Bone marrow (tissue), 2 donors: ENCODE results near the gene CCDC197.

Source experiments
- DNase-seq, 2 donors: peaks; one replicate each; lab custom pipeline; 2025; lab: John Stamatoyannopoulos, UW

Gene CCDC197

GRCh38 chr14:94025720-94026119, 28.6 kb downstream of the CCDC197 start:
- DNase-seq, result no peak

DNA sequence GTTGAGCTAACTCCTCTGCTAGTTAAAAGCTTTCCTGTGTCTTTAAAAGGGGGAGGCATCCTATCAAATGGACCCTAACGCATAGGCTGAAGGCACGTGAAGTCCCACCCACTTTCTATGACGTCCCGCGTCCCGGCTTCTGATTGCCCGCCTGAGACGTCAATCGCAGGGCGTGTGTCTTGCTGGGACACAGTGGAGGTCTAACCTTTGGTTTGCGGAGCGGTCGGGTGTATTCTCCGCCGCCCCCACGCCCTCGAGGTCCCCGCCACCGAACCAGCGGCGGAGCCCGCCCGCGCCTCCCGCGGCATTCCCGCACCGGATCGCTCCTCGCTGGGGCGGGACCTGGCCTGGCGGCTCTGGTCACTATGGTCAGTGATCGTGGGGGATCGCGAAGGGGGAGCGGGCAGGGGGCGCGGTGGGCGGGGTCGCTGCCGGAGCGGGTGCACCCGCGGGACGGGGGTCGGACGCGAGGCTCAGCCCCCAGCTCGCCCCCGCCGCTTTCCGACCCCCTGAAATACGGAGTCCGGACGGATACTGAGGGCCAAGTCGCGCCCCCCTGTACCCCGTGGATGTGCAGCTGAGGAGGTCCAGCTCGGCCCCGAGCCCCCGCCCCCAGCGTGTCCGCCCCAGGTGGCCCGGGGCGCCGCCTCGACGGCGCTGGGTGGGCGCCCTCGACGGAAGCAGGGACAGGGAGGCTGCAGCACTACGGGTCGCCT, 29.2 kb downstream of the CCDC197 start, which contains the start of gene OTUB2:
Gene OTUB2 (plus strand): TSS at position 168 of the 716 bp plus-strand sequence. CDS start 198 bp downstream, at position 366.
- peak; percentile 82 for DNase-seq

DNA sequence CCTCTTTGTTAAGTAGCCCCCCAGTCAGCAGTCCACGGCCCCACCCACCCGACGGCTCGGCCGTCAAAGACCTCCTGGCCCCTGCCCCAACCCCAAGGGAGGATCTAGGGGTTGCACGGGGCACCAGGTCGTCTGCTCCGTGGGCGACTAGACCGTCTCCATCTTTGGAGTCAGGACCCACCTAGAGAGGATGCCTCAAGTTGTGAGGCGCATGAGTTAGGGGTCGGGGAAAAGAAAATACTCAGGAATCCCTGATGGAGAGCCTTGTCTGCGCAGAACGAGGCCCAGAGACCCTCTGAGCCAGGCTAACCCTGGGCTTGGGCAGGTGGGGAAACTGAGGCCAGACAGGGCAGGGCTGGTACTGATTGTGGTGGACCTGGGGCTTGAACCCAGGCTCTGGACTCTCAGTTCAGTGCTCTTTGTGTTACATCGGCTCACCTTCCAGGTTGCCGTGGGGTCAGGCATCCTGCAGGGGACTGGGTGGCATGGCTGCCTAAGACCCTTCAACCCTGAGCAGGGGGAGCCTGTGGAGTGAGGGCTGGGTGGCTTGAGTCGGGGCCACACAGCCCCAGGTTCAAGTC, 29.9 kb downstream of the CCDC197 start:
- DNase-seq, result no peak

DNA sequence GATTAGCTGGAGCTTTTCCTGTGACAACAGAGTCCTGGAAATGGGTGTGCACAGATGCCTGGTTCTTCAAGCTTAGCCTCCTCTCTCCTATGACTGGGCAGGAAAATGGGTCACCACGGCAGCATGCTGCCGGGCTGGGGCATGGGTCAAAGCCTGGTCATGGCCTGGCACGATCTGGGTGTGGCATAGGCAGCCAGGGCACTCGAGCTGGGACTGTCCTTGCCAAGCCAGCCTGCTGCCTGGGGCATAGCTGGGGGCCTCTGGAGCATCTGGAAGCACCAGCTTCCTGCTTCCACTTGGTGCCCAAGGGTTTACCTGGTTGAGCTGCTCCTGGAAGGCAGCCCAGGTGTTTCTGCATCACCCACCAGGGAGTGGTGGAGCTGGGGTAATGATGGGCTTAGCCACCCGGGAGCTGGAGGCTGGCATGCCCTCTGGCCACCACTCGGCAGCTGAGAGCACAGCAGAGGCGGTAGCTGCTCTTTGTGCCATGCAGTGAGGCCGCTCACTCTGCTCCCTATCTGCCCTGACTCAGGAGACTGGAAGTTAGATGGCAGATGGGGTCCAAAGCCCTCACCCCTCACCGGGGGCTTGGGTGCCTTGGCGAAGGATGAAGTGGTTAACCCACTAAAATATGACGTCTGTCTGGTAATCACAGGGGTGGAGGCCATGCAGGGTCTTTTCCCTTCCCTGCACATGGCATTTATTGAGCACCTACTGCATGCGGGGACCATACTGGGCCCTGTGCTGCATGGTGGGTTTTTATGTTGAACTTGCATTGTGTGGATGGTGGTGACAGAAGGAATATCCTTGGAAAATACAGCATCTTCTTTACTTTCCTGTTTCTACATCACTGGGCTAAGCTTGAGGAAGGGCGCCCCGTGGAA, 30.7 kb downstream of the CCDC197 start:
- no peak for DNase-seq

- DNase-seq, result no peak
Measured at GRCh38 chr14:94028450-94028826, 31.3 kb downstream of the CCDC197 start.

DNA sequence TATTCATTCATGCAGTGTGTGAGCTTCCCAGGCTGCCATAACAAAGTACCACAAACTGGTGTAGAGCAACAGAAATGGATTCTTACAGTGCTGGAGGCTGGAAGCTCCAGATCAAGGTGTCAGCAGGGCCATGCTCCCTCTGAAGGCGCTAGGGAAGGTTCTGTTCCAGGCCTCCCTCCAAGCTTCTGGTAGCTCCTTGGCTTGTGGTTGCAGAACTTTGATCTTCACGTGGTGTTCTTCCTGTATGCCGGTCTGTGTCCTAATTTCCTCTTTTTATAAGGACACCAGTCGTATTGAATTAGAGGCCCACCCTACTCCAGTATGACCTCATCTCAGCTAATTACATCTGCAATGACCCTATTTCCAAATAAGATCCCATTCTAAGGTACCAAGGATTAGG, 32.2 kb downstream of the CCDC197 start:
- DNase-seq, result no peak

DNA sequence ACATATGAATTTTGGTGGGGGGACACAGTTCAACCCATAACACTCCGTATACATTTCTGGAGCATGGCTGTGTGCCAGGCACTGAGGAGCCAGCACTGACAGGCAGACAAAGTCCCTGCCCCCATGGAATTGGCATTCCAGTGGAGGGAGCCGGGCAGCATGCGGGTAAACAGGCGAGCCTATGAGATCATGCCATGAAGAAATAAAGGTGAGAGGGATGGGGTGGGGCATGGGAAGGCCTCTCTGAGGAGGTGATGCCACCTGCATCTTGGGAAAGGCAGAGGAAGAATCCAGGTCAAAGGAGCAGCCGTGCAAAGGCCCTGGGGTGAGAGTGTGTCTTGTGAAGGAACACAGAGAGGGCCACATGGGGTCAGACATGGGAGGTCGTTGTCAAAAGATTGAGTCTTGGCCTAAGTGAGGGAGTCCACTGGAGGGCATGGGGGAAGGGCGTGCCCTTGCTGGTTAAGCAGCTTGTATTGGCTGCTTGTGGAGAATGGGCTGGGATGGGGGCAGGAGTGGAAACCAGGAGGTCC, 32.6 kb downstream of the CCDC197 start:
- DNase-seq, result no peak

GRCh38 chr14:94030571-94030970, 33.5 kb downstream of the CCDC197 start:
- DNase-seq, result no peak

DNA sequence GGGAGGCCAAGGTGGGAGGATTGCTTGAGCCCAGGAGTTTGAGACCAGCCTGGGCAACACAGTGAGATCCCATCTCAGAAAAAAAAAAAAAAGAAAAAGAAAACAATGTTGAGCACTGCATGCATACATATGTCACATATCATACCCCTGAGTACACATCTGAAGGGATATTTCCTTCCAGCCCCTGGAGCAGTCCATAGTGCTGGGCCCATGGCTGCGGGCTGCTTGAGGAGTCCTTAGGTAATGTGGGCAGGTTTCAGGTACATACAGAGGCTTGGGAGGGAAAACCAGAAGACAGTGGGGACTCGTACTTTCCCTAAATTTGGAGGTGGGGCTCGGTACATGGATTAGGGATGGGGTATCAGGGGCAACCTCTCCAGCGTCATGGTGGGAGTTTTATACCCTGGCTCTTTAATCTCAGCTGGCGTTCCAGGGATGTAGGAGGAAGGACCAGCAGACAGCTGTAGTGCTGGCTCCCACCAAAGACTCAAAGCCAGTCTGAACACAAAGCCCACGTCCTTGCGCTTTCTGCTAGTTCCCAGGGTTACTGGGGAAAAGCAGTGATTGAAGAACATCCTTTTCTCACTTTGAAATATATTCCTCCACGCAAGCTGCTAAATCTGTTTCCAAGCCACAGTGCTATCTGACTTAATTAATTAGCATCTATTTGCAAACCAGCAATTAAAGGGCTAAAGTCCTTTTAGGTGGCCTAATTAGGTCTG, 34.2 kb downstream of the CCDC197 start:
- DNase-seq, result no peak

- DNase-seq, result no peak
Measured at GRCh38 chr14:94031883-94032279, 34.8 kb downstream of the CCDC197 start.

GRCh38 chr14:94034886-94035285, 37.8 kb downstream of the CCDC197 start:
- DNase-seq, result no peak

DNA sequence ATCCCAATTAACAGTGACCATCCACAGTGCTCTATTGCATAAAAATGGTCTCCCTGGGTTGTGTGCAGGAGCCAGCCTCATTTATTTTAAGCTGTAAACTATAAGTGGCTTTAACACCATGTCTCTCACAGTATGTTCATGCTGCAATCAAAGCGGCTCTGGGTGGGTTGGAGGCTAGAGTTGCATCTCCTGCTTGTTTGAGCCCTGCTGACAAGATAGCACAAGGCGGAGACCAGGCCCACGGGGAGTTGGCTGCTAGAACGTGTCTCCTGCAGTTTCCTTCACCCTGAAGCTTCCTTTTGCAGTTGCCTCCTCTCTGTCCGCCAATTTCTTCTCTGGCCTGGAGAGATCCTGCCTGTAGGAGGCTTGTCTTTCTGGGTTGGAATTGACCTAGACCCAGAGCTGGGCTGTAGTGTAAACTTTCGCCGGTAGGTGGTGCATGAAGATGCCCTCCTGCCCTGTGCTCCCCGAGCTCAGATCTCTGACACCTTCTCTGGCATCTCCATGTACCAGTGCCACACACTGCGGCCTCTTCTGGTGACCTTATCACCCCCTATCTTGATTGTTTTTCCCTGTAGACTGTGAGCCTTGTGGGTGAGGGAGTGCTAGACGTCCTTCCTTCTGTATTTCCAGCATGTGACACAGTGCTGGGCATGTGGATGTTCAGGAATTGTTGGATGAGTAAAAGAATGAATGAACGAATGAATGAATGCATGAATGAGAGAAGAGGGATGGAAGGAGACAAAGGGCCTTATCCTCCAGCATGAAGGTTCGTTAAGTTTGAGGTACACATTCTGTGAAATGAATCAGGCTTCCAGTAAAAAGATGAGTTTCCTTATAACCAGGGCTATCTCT, 39.4 kb downstream of the CCDC197 start:
- peak; percentile 22 to 52 for DNase-seq

GRCh38 chr14:94037954-94038353, 40.9 kb downstream of the CCDC197 start:
- DNase-seq, result no peak

GRCh38 chr14:94038510-94038909, 41.4 kb downstream of the CCDC197 start:
- no peak for DNase-seq

GRCh38 chr14:94038921-94039629, 42.0 kb downstream of the CCDC197 start:
- no peak for DNase-seq

GRCh38 chr14:94040247-94040646, 43.1 kb downstream of the CCDC197 start:
- no peak for DNase-seq

- no peak for DNase-seq
Measured at GRCh38 chr14:94040796-94041195, 43.7 kb downstream of the CCDC197 start.

DNA sequence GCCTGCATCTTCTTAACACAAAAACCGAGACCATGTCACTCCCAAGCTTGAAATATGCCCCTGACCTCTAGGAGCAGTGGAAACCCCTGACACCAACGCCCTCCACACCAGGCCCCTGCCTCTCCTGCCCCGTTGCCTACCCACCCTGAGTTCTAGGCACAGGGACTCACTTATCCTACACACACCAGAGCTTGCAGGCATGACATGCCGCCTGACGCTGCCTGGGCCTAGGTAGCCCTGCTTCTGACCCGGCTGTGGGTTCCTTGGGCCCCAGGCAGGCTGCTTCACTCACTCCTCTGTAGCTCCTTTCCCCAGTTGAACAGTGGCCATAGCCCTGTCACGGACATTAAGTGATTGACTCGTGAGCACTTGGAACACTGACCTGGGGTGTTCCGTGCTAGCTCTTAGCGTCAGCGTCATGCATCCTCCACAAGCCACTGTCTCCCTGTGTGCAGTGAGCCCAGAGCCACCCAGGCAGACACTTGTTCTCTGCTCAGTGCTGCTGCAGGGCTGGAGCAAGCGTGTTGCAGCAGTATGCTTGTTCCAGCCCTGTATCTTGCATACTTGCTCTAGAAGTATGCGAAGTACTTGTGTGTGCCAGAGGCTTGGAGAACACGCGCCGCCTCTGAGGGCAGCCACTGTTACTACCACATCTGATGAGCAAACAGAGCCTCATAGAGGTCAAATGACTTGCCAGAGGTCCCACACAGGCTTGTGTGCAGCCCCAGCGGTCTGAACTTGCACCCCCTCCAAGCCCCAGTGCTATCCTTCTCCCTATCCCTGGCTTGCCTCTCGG, 44.6 kb downstream of the CCDC197 start:
- DNase-seq, result no peak

DNA sequence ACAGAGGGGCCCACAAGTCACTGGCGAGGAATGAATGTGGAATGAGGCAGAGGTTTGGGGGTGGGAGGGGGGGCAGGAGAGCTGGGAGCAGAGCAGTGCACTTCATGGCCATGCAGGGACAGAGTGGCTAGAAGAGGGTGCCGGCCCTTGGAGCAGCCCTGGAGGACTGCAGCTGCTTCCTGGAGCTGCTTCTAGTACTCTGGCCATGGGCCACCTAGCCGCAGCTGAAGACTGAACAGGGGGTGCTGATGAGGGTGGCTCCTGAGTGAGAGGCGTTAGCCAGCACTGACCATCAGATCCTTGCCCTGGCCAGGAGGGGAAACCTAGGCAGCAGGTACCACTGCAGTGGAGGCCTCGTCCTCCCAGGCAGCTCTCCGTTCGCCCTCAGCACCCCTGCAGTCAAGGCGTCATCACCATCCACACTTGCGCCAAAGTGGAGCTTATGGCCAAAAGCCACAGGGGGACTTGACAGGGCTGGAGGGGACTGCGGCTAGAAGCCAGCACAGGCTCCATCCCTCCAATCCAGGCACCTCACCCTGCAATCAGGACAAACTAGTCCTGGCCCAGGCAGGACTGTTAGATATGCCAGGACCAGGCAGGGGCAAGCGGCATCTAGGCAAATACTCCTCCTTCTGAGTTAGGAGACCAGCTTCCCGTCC, 45.5 kb downstream of the CCDC197 start:
- no peak for DNase-seq
